ENCODE measurements around the gene OTOS. TPM values are rescaled to one million over a fixed set of nuclear protein-coding genes. Genes with fewer than 3 reads are reported as not detected.

OTOS gene
- polyA plus RNA-seq, 5 donors: not detected

GRCh38 chr2:240153418-240153817, 13.0 kb upstream of the OTOS start:
- DNase-seq: no peak

- no peak for DNase-seq
Observed at GRCh38 chr2:240151477-240152031, 11.1 kb upstream of the OTOS start.

GRCh38 chr2:240149943-240150784, 9.7 kb upstream of the OTOS start:
- DNase-seq: no peak

GRCh38 chr2:240147911-240148587, 7.6 kb upstream of the OTOS start:
- no peak for DNase-seq

GRCh38 chr2:240147382-240147781, 6.9 kb upstream of the OTOS start:
- no peak for DNase-seq

- no peak for DNase-seq
Observed at GRCh38 chr2:240146627-240147278, 6.3 kb upstream of the OTOS start.

- DNase-seq: no peak
Observed at GRCh38 chr2:240146141-240146561, 5.7 kb upstream of the OTOS start.

- no peak for DNase-seq
Observed at GRCh38 chr2:240145461-240145860, 5.0 kb upstream of the OTOS start.

- DNase-seq: no peak
Observed at GRCh38 chr2:240144649-240145261, 4.3 kb upstream of the OTOS start.

GRCh38 chr2:240143801-240144648, 3.6 kb upstream of the OTOS start:
- peak; percentile 35 to 55 for DNase-seq

GRCh38 chr2:240143276-240143675, 2.8 kb upstream of the OTOS start:
- no peak for DNase-seq

- no peak for DNase-seq
Observed at GRCh38 chr2:240142859-240143258, 2.4 kb upstream of the OTOS start.

GRCh38 chr2:240142256-240142775, 1.9 kb upstream of the OTOS start:
- no peak for DNase-seq

- no peak for DNase-seq
Observed at GRCh38 chr2:240141736-240142135, 1.3 kb upstream of the OTOS start.

GRCh38 chr2:240140920-240141319, 462 bp upstream of the OTOS start:
- DNase-seq: no peak

GRCh38 chr2:240139666-240140393, 628 bp downstream of the OTOS start:
- DNase-seq: no peak

GRCh38 chr2:240139011-240139441, 1.4 kb downstream of the OTOS start:
- no peak for DNase-seq

GRCh38 chr2:240138254-240138984, 2.0 kb downstream of the OTOS start:
- DNase-seq: no peak

- no peak for DNase-seq
Observed at GRCh38 chr2:240137596-240138253, 2.7 kb downstream of the OTOS start.
